CD4-positive, alpha-beta memory T cell (primary cell): ENCODE results near the gene FLAD1. TPM values are rescaled to one million over a fixed set of nuclear protein-coding genes. Genes with fewer than 3 reads are reported as not detected.

Experiments
- CTCF ChIA-PET: fragments of 350-600 bp; sonication (Branson Sonifier 250); formaldehyde crosslinking; loops from one replicate; lab custom pipeline; 2021; ENCODE audit warnings: inconsistent platforms; ENCODE audit not compliant: partially characterized antibody; lab: Charles Lee
- POLR2A ChIA-PET: fragments of 350-600 bp; sonication (Branson Sonifier 250); formaldehyde crosslinking; loops from one replicate; lab custom pipeline; 2021; ENCODE audit not compliant: partially characterized antibody; lab: Charles Lee
- DNase-seq, 5 donors: peaks; one replicate each; pipeline versions ENCODE4 v3.0.0 to v3.0.0-alpha.2; 2020 to 2022; ENCODE audit warnings: mixed read lengths in 1 of 5
- H3K27ac ChIP-seq: one replicate; pipeline ENCODE4 v1.7.0; 2013; ENCODE audit warnings: low read depth, low read length
- H3K27me3 ChIP-seq: 2 replicates; pipeline ENCODE4 v1.7.0; 2013; ENCODE audit warnings: mild to moderate bottlenecking, low read length, moderate library complexity; ENCODE audit not compliant: insufficient read depth
- H3K36me3 ChIP-seq: 2 replicates; pipeline ENCODE4 v1.7.0; 2013; ENCODE audit warnings: mild to moderate bottlenecking, low read length, moderate library complexity; ENCODE audit not compliant: insufficient read depth
- H3K4me1 ChIP-seq: 2 replicates; pipeline ENCODE4 v1.7.0; 2013; ENCODE audit warnings: mild to moderate bottlenecking, low read length, moderate library complexity; ENCODE audit not compliant: insufficient read depth
- H3K4me3 ChIP-seq, 2 donors: one replicate each; pipeline ENCODE4 v1.7.0; 2013; ENCODE audit warnings: low read length in 2 of 2, mild to moderate bottlenecking in 1 of 2
- H3K9me3 ChIP-seq, 2 donors: one replicate each; pipeline ENCODE4 v1.7.0; 2013; ENCODE audit warnings: low read length in 2 of 2, control low read depth in 1 of 2; ENCODE audit not compliant: control insufficient read depth in 1 of 2
- H3K27ac Mint-ChIP-seq, 7 donors: one replicate each; pipeline ENCODE4 v1.8.0; 2020 to 2021; ENCODE audit warnings: mixed read lengths in 7 of 7, mild to moderate bottlenecking in 6 of 7, inconsistent platforms in 3 of 7, moderate library complexity in 3 of 7
- H3K27me3 Mint-ChIP-seq, 2 donors: one replicate each; pipeline ENCODE4 v1.8.0; 2020 to 2021; ENCODE audit warnings: mixed read lengths in 2 of 2
- H3K36me3 Mint-ChIP-seq, 2 donors: one replicate each; pipeline ENCODE4 v1.8.0; 2020 to 2021; ENCODE audit warnings: mixed read lengths in 2 of 2, inconsistent platforms in 1 of 2, mild to moderate bottlenecking in 1 of 2
- H3K4me1 Mint-ChIP-seq, 4 donors: one replicate each; pipeline ENCODE4 v1.8.0; 2020 to 2021; ENCODE audit warnings: mixed read lengths in 4 of 4, mild to moderate bottlenecking in 1 of 4
- H3K4me3 Mint-ChIP-seq, 8 donors: one replicate each; pipeline ENCODE4 v1.8.0; 2020 to 2021; ENCODE audit warnings: mixed read lengths in 8 of 8, mild to moderate bottlenecking in 7 of 8, moderate library complexity in 6 of 8, inconsistent platforms in 3 of 8
- H3K9me3 Mint-ChIP-seq, 8 donors: one replicate each; pipeline ENCODE4 v1.8.0; 2020 to 2021; ENCODE audit warnings: mixed read lengths in 8 of 8, mild to moderate bottlenecking in 5 of 8, inconsistent platforms in 3 of 8, moderate library complexity in 1 of 8
- intact Hi-C: fragments of 100-400 bp; cut with micrococcal nuclease; formaldehyde crosslinking; loops from one replicate; pipeline ENCODE4 v1.15.1; 2023
- polyA plus RNA-seq, 2 donors: library from polyadenylated mRNA; unstranded; fragments of 300-500 nt; fragmentation: Illumina TruSeq; gene quantifications; one replicate each; pipeline ENCODE4 v1.2.3, GENCODE V29; 2021
- total RNA-seq, 2 experiments: library from RNA; stranded (reverse); gene quantifications; one replicate each; pipeline ENCODE4 v1.2.3, GENCODE V29; 2021

Gene FLAD1
- total and polyA plus RNA-seq, 4 experiments from 2014 or later = 48.9 to 75.9 (median 54.5) TPM

GRCh38 chr1:154951901-154952657 lies 31.1 kb upstream of the FLAD1 start:
- no peaks in the 10 kb centered on the region for H3K27me3 Mint-ChIP-seq
- Histone ChIP-seq H3K27me3 (no peaks in the 10 kb centered on the region), H3K9me3 (no peaks in the 10 kb centered on the region), H3K36me3 (peaks cover 32% of the 10 kb centered on the region), H3K27ac (peak overlapping the region; percentile 100), H3K4me1 (peaks cover 79% of the 10 kb centered on the region), H3K4me3 (peak overlapping the region; percentile 43 to 80)
- peak overlapping the region; percentile 98 to 100 (median 100) for H3K27ac Mint-ChIP-seq
- H3K4me3 Mint-ChIP-seq = peak overlapping the region; percentile 94 to 100 (median 98)
- H3K9me3 Mint-ChIP-seq = peaks cover 0 to 3% (median 0%) of the 10 kb centered on the region in 8 donors
- intact Hi-C loops = no loop called here
- DNase-seq = peak; percentile 72 to 89 (median 78)
- POLR2A ChIA-PET = interaction anchor here (0.8 to 41.7 kb wide), 10 partner anchors 8 to 221 kb away, joined by 3 to 1543 read pairs (median 6); partner anchors contain the start of genes ADAM15, CKS1B, FLAD1 and KRTCAP2
- peaks cover 47 to 80% (median 72%) of the 10 kb centered on the region in 4 donors for H3K4me1 Mint-ChIP-seq
- CTCF ChIA-PET = interaction anchor here (0.6 to 6.8 kb wide), 10 partner anchors 9 to 571 kb away, joined by 3 to 70 read pairs (median 4); partner anchors contain the start of genes ADAM15, PMVK and PYGO2
- H3K36me3 Mint-ChIP-seq = peaks cover 43 to 65% of the 10 kb centered on the region in 2 donors

DNA sequence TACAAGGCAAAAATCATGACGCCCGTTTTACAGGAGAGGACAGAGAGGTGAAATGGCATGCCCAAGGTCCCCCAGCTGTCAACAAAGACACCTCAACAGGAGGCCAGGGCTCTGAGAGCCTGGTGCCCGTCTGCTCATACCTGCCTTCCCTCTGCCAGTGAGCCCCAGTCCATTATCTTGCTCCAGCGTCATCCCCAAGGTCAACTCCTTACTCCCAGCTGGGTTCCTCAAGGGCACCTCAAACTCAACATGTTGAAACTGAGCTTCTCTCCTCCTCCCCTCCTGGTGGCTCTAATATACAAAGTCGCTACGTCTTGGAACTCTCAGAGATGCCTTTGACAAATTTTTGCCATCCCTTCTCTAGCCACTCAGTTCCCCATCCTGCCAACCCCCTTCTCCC lies 30.5 kb upstream of the FLAD1 start:
- intact Hi-C loops = no loop called here
- H3K36me3 ChIP-seq = peaks cover 27% of the 10 kb centered on the region
- peak overlapping the region; percentile 94 to 100 (median 98) for H3K4me3 Mint-ChIP-seq
- peak overlapping the region; percentile 100 for H3K27ac ChIP-seq
- peaks cover 47 to 85% (median 77%) of the 10 kb centered on the region in 4 donors for H3K4me1 Mint-ChIP-seq
- no peaks in the 10 kb centered on the region for H3K27me3 ChIP-seq
- no peaks in the 10 kb centered on the region for H3K9me3 ChIP-seq
- peak overlapping the region; percentile 15 to 80 for H3K4me3 ChIP-seq
- H3K27ac Mint-ChIP-seq = peak overlapping the region; percentile 98 to 100 (median 100)
- peaks cover 0 to 3% (median 0%) of the 10 kb centered on the region in 8 donors for H3K9me3 Mint-ChIP-seq
- peak in 1 of 5 donors; percentile 16 for DNase-seq
- peaks cover 82% of the 10 kb centered on the region for H3K4me1 ChIP-seq
- H3K36me3 Mint-ChIP-seq = peaks cover 42 to 61% of the 10 kb centered on the region in 2 donors
- CTCF ChIA-PET = interaction anchor here (0.6 to 6.8 kb wide), 9 partner anchors 9 to 107 kb away, joined by 3 to 70 read pairs (median 4); partner anchors contain the start of genes ADAM15, PMVK and PYGO2
- no peaks in the 10 kb centered on the region for H3K27me3 Mint-ChIP-seq
- POLR2A ChIA-PET = interaction anchor here (1.0 to 41.7 kb wide), 9 partner anchors 9 to 347 kb away, joined by 3 to 1543 read pairs (median 7); partner anchors contain the start of genes ADAM15, CKS1B, FLAD1 and KRTCAP2

DNA sequence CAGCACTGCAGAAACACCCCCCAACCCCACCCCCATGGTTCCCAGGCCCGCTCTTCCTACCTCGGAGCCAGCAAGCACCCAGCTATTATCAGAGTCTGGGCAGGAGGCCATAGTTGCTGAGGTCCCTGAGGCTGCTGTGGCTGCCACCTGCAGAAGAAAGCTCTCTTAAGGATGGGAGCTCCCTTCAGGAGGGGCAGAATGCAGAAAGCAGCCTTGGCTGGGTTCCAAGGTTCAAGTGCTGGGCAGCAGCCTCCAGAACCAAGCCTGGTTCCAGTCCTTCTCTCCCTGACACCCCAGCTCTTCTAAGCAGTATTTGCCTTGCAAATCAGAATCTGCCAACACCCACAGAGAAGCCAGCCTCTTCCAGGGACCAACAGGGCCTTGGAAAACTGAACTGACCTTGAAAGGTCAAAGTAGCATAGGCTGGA lies 29.5 kb upstream of the FLAD1 start:
- H3K4me3 Mint-ChIP-seq = peak overlapping the region; percentile 94 to 100 (median 98)

GRCh38 chr1:154954541-154954940 lies 28.6 kb upstream of the FLAD1 start:
- H3K36me3 ChIP-seq = peaks cover 29% of the 10 kb centered on the region
- Mint-ChIP-seq H3K27me3 (no peaks in the 10 kb centered on the region), H3K4me3 (peak overlapping the region; percentile 94 to 100 (median 98)), H3K9me3 (peaks cover 0 to 3% (median 0%) of the 10 kb centered on the region in 8 donors), H3K27ac (peak overlapping the region; percentile 98 to 100 (median 100)), H3K4me1 (peaks cover 43 to 83% (median 74%) of the 10 kb centered on the region in 4 donors), H3K36me3 (peaks cover 31 to 52% of the 10 kb centered on the region in 2 donors)
- no peaks in the 10 kb centered on the region for H3K9me3 ChIP-seq
- peaks cover 70% of the 10 kb centered on the region for H3K4me1 ChIP-seq
- H3K27ac ChIP-seq = peak overlapping the region; percentile 100
- POLR2A ChIA-PET = interaction anchor here (0.7 to 41.7 kb wide), 16 partner anchors 11 to 987 kb away, joined by 3 to 1543 read pairs (median 5); partner anchors contain the start of genes ADAM15, ADAR, CKS1B and CREB3L4
- intact Hi-C loops = loop anchor here (2.0 kb wide), 1 partner anchor 396 kb away; the partner anchor contains the start of gene UBE2Q1
- H3K4me3 ChIP-seq = peak overlapping the region; percentile 80 to 90
- peak in 1 of 5 donors; percentile 41 for DNase-seq
- CTCF ChIA-PET = interaction anchor here (1.1 to 6.8 kb wide), 11 partner anchors 17 to 395 kb away, joined by 4 to 70 read pairs (median 9); partner anchors contain the start of genes ADAM15, CKS1B, KRTCAP2 and PMVK
- no peaks in the 10 kb centered on the region for H3K27me3 ChIP-seq

More for the DNA sequence above, 29.5 kb upstream of the FLAD1 start:
- peak in 1 of 5 donors; percentile 40 for DNase-seq
- POLR2A ChIA-PET = interaction anchor here (1.5 to 41.7 kb wide), 5 partner anchors 12 to 348 kb away, joined by 3 to 1543 read pairs (median 58); partner anchors contain the start of genes CKS1B, FLAD1, LENEP and SHC1
- Histone ChIP-seq H3K4me3 (peak overlapping the region; percentile 80 to 90), H3K9me3 (no peaks in the 10 kb centered on the region), H3K36me3 (peaks cover 26% of the 10 kb centered on the region), H3K27me3 (no peaks in the 10 kb centered on the region), H3K4me1 (peaks cover 73% of the 10 kb centered on the region), H3K27ac (peak overlapping the region; percentile 100)
- intact Hi-C loops = loop anchor here (2.0 kb wide), 1 partner anchor 395 kb away; the partner anchor contains the start of gene UBE2Q1
- H3K27me3 Mint-ChIP-seq = no peaks in the 10 kb centered on the region
- CTCF ChIA-PET = interaction anchor here (4.8 to 6.8 kb wide), 3 partner anchors 16 to 63 kb away, joined by 30 to 70 read pairs (median 65); partner anchors contain the start of gene PMVK
- H3K36me3 Mint-ChIP-seq = peaks cover 39 to 60% of the 10 kb centered on the region in 2 donors
- H3K9me3 Mint-ChIP-seq = peaks cover 0 to 3% (median 0%) of the 10 kb centered on the region in 8 donors
- peaks cover 48 to 91% (median 81%) of the 10 kb centered on the region in 4 donors for H3K4me1 Mint-ChIP-seq
- H3K27ac Mint-ChIP-seq = peak overlapping the region; percentile 98 to 100 (median 100)

DNA sequence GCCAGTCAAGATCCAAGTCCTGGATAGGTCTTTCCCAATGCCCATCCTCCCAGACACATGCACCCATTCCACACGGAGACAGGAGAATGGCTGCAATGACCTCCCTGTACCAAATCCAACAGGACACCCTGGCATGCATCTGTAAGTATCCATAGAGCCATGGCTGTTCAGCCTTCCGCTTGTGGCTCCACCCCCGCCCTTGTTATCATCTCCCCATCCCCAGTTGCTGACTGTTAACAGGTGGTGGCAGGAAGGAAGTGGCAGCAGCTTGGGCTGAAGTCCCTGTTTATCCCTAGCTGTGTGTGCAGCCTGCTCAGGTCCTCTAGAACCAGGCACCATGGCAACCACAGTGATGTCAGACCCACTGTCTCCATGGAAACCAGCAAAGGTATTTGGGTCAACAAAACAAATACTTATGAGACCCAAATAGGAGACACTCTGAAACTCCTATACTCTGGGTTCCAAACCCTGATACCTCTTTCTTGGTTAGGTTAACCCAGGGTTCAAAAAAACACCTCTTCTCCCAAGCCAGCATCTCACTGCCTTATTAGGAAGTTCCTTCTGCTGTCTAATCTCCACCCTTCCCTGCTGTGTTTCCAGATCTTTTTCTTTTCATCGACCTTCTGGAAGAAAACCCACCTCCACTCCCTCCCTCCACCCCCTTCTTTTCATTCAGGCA lies 28.0 kb upstream of the FLAD1 start:
- Mint-ChIP-seq H3K4me1 (peaks cover 43 to 87% (median 76%) of the 10 kb centered on the region in 4 donors), H3K9me3 (peaks cover 0 to 3% (median 0%) of the 10 kb centered on the region in 8 donors), H3K27ac (peak overlapping the region; percentile 98 to 100 (median 100)), H3K4me3 (peak overlapping the region; percentile 94 to 100 (median 98)), H3K36me3 (peaks cover 30 to 52% of the 10 kb centered on the region in 2 donors), H3K27me3 (no peaks in the 10 kb centered on the region)
- Histone ChIP-seq H3K27ac (peak overlapping the region; percentile 100), H3K4me3 (peak overlapping the region; percentile 80 to 90), H3K36me3 (peaks cover 29% of the 10 kb centered on the region), H3K9me3 (no peaks in the 10 kb centered on the region), H3K27me3 (no peaks in the 10 kb centered on the region), H3K4me1 (peaks cover 75% of the 10 kb centered on the region)
- intact Hi-C loops = loop anchor here (1.0 to 2.0 kb wide), 6 partner anchors 18 to 396 kb away; partner anchors contain the start of genes CKS1B, UBE2Q1 and ZBTB7B
- CTCF ChIA-PET = interaction anchor here (0.9 to 6.8 kb wide), 20 partner anchors 9 to 395 kb away, joined by 3 to 70 read pairs (median 4); partner anchors contain the start of genes ADAM15, CKS1B, FLAD1 and KRTCAP2
- DNase-seq = peak; percentile 96 to 100 (median 98)
- POLR2A ChIA-PET = interaction anchor here (0.7 to 41.7 kb wide), 24 partner anchors 10 to 988 kb away, joined by 3 to 1543 read pairs (median 4); partner anchors contain the start of genes ADAM15, ADAR, CKS1B and CREB3L4
